Activated CD8-positive, alpha-beta T cell treated with anti-CD3 and anti-CD28 coated beads for 36 hours (primary cell): ENCODE results near the gene TLX3. TPM values are rescaled to one million over a fixed set of nuclear protein-coding genes. Genes with fewer than 3 reads are reported as not detected.

Source experiments
- ATAC-seq: fragments of 200-7000 bp; cut with Tn5 transposase; one replicate; pipeline ENCODE4 v1.10.0; 2021; ENCODE audit warnings: mild to moderate bottlenecking, moderate library complexity
- CTCF ChIA-PET: fragments of 350-600 bp; sonication (Branson Sonifier 250); formaldehyde crosslinking; loops from one replicate; lab custom pipeline; 2021; ENCODE audit warnings: antibody characterized with exemption; lab: Charles Lee
- POLR2A ChIA-PET: fragments of 350-600 bp; sonication (Branson Sonifier 250); formaldehyde crosslinking; loops from one replicate; lab custom pipeline; 2021; ENCODE audit warnings: antibody characterized with exemption; lab: Charles Lee
- DNase-seq: peaks from one replicate; pipeline ENCODE4 v3.0.0-alpha.2; 2020
- H3K27ac Mint-ChIP-seq: one replicate; pipeline ENCODE4 v1.8.0; 2021; ENCODE audit warnings: mild to moderate bottlenecking, mixed read lengths
- H3K27me3 Mint-ChIP-seq: one replicate; pipeline ENCODE4 v1.8.0; 2021; ENCODE audit warnings: mixed read lengths
- H3K36me3 Mint-ChIP-seq: one replicate; pipeline ENCODE4 v1.8.0; 2021; ENCODE audit warnings: low read depth, mixed read lengths
- H3K4me1 Mint-ChIP-seq: one replicate; pipeline ENCODE4 v1.8.0; 2021; ENCODE audit warnings: low read depth, mixed read lengths
- H3K4me3 Mint-ChIP-seq: one replicate; pipeline ENCODE4 v1.8.0; 2021; ENCODE audit warnings: mild to moderate bottlenecking, moderate library complexity, mixed read lengths
- H3K9me3 Mint-ChIP-seq: one replicate; pipeline ENCODE4 v1.8.0; 2021; ENCODE audit warnings: mixed read lengths
- CTCF ChIP-seq: fragments of 200-600 bp; IDR thresholded peaks from one replicate; pipeline ENCODE4 v1.8.0; 2022; ENCODE audit warnings: antibody characterized with exemption, mild to moderate bottlenecking
- intact Hi-C: fragments of 100-400 bp; cut with micrococcal nuclease; formaldehyde crosslinking; loops from one replicate; pipeline ENCODE4 v1.10.0; 2022
- total RNA-seq, 2 experiments: library from RNA; stranded (reverse); gene quantifications; one replicate each; pipeline ENCODE4 v1.2.3, GENCODE V29; 2021

Gene TLX3
- total RNA-seq, result not detected

GRCh38 chr5:171308453-171309275 lies at the start of gene TLX3:
Gene TLX3, plus strand, starts transcription at chr5:171309248. Its CDS starts 118 bp downstream, at chr5:171309366.
- CTCF ChIA-PET, result interaction anchor here (1.0 to 2.0 kb wide), 3 partner anchors 31 to 101 kb away, joined by 3 to 6 read pairs (median 4); no protein-coding TSS in a partner anchor
- H3K27ac Mint-ChIP-seq, result no peak within 1 kb of the TSS
- POLR2A ChIA-PET, result no interaction called here
- ATAC-seq, result no peak
- H3K4me3 Mint-ChIP-seq, result no peak within 1 kb of the TSS
- H3K27me3 Mint-ChIP-seq, result peaks cover 71% of the 10 kb centered on the region
- no peaks in the 10 kb centered on the region for H3K9me3 Mint-ChIP-seq
- no peak for DNase-seq
- intact Hi-C loops, result loop anchor here (10.0 kb wide), 1 partner anchor 1926 kb away; the partner anchor contains the start of gene NKX2-5
- TF ChIP-seq CTCF, result no peak
- H3K4me1 Mint-ChIP-seq, result peaks cover 16% of the 10 kb centered on the region
- no peaks in the 10 kb centered on the region for H3K36me3 Mint-ChIP-seq

- Mint-ChIP-seq H3K36me3 (no peaks in the 10 kb centered on the region), H3K27ac (no peak overlapping the region), H3K4me1 (peaks cover 10% of the 10 kb centered on the region), H3K27me3 (no peaks in the 10 kb centered on the region), H3K9me3 (no peaks in the 10 kb centered on the region), H3K4me3 (no peak overlapping the region)
- POLR2A ChIA-PET, result no interaction called here
- TF ChIP-seq CTCF, result no peak
- CTCF ChIA-PET, result interaction anchor here (1.3 kb wide), 1 partner anchor 15 kb away, joined by 3 read pairs; no protein-coding TSS in a partner anchor
- ATAC-seq, result no peak
- no peak for DNase-seq
- intact Hi-C loops, result no loop called here
Measured at GRCh38 chr5:171261361-171261760, 47.7 kb upstream of the TLX3 start.

GRCh38 chr5:171261904-171262303 lies 47.1 kb upstream of the TLX3 start:
- no peak for TF ChIP-seq CTCF
- H3K36me3 Mint-ChIP-seq, result no peaks in the 10 kb centered on the region
- CTCF ChIA-PET, result interaction anchor here (1.3 kb wide), 1 partner anchor 15 kb away, joined by 3 read pairs; no protein-coding TSS in a partner anchor
- H3K4me3 Mint-ChIP-seq, result no peak overlapping the region
- POLR2A ChIA-PET, result no interaction called here
- ATAC-seq, result no peak
- H3K27ac Mint-ChIP-seq, result no peak overlapping the region
- intact Hi-C loops, result no loop called here
- H3K9me3 Mint-ChIP-seq, result no peaks in the 10 kb centered on the region
- H3K4me1 Mint-ChIP-seq, result peaks cover 10% of the 10 kb centered on the region
- H3K27me3 Mint-ChIP-seq, result no peaks in the 10 kb centered on the region
- no peak for DNase-seq

GRCh38 chr5:171263181-171263580 lies 45.9 kb upstream of the TLX3 start:
- ATAC-seq (no peak), DNase-seq (no peak)
- POLR2A ChIA-PET, result no interaction called here
- Mint-ChIP-seq H3K36me3 (no peaks in the 10 kb centered on the region), H3K27me3 (no peaks in the 10 kb centered on the region), H3K9me3 (no peaks in the 10 kb centered on the region), H3K4me1 (peaks cover 10% of the 10 kb centered on the region), H3K4me3 (no peak overlapping the region), H3K27ac (no peak overlapping the region)
- TF ChIP-seq CTCF, result no peak
- CTCF ChIA-PET, result no interaction called here
- intact Hi-C loops, result no loop called here

- H3K4me1 Mint-ChIP-seq, result peaks cover 10% of the 10 kb centered on the region
- H3K36me3 Mint-ChIP-seq, result no peaks in the 10 kb centered on the region
- no peaks in the 10 kb centered on the region for H3K9me3 Mint-ChIP-seq
- POLR2A ChIA-PET, result no interaction called here
- ATAC-seq (no peak), DNase-seq (no peak)
- CTCF ChIA-PET, result interaction anchor here (1.5 kb wide), 1 partner anchor 8 kb away, joined by 3 read pairs; no protein-coding TSS in a partner anchor
- intact Hi-C loops, result no loop called here
- H3K27ac Mint-ChIP-seq, result no peak overlapping the region
- no peak for TF ChIP-seq CTCF
- H3K27me3 Mint-ChIP-seq, result no peaks in the 10 kb centered on the region
- H3K4me3 Mint-ChIP-seq, result no peak overlapping the region
Measured at GRCh38 chr5:171264843-171265242, 44.2 kb upstream of the TLX3 start.
